HepG2 (cell line): Measurements from ENCODE around the gene ZFPM1. TPM values are rescaled to one million over a fixed set of nuclear protein-coding genes. Genes with fewer than 3 reads are reported as not detected.

Source experiments
- ETS1 ChIP-seq: sonication (generic); formaldehyde crosslinking; IDR thresholded peaks from 2 replicates; pipeline ENCODE4 v1.4.0; 2020; ENCODE audit warnings: missing genetic modification reagents
- FIP1L1 ChIP-seq: fragments of 200-400 bp; formaldehyde crosslinking; IDR thresholded peaks from 2 replicates; pipeline ENCODE4 v1.6.1; 2018; ENCODE audit warnings: low read depth, mild to moderate bottlenecking, low read length, moderate library complexity, borderline replicate concordance; ENCODE audit not compliant: insufficient read depth
- HOMEZ ChIP-seq: IDR thresholded peaks from 2 replicates; pipeline ENCODE4 v1.6.1; 2016; ENCODE audit warnings: low read depth
- MAX ChIP-seq: IDR thresholded peaks from 2 replicates; pipeline ENCODE4 v1.6.1; 2012; ENCODE audit warnings: inconsistent platforms
- RBFOX2 ChIP-seq: fragments of 200-400 bp; formaldehyde crosslinking; IDR thresholded peaks from 2 replicates; pipeline ENCODE4 v1.6.1; 2017; ENCODE audit warnings: low read depth, mild to moderate bottlenecking, low read length
- SMAD1 ChIP-seq: sonication (generic); formaldehyde crosslinking; IDR thresholded peaks from 2 replicates; pipeline ENCODE4 v1.4.0; 2020; ENCODE audit warnings: missing genetic modification reagents, low read depth, mild to moderate bottlenecking, borderline replicate concordance
- TBX3 ChIP-seq: fragments of 450-650 bp; IDR thresholded peaks from 2 replicates; pipeline ENCODE4 v1.6.1; 2017; ENCODE audit warnings: antibody characterized with exemption, mild to moderate bottlenecking, inconsistent platforms, borderline replicate concordance
- TCF12 ChIP-seq, 2 experiments: fragments of 450-650 bp in 1 of 2; sonication (generic) in 1 of 2; formaldehyde crosslinking in 1 of 2; IDR thresholded peaks; 2 replicates each; pipeline versions ENCODE4 v1.6.1 to v1.8.0; 2017 to 2022; ENCODE audit warnings: antibody characterized with exemption in 1 of 2, mild to moderate bottlenecking in 1 of 2, missing genetic modification reagents in 1 of 2, moderate library complexity in 1 of 2
- TEAD3 ChIP-seq: optimal IDR thresholded peaks from 2 replicates; pipeline ENCODE3; 2016; ENCODE audit warnings: borderline replicate concordance
- TP53 ChIP-seq: sonication (generic); formaldehyde crosslinking; conservative IDR thresholded peaks from 2 replicates; pipeline ENCODE4 v1.4.0; 2020; ENCODE audit warnings: missing genetic modification reagents
- ZBTB38 ChIP-seq: sonication (generic); formaldehyde crosslinking; IDR thresholded peaks from 2 replicates; pipeline ENCODE4 v1.5.1; 2020; ENCODE audit warnings: mild to moderate bottlenecking, missing genetic modification reagents
- ZMAT3 ChIP-seq: sonication (generic); formaldehyde crosslinking; conservative IDR thresholded peaks from 2 replicates; pipeline ENCODE4 v1.7.0; 2021; ENCODE audit warnings: missing genetic modification reagents
- ZNF337 ChIP-seq: sonication (generic); formaldehyde crosslinking; IDR thresholded peaks from 2 replicates; pipeline ENCODE4 v1.5.1; 2020; ENCODE audit warnings: missing genetic modification reagents, low read depth, mild to moderate bottlenecking, borderline replicate concordance
- ZNF33A ChIP-seq: sonication (generic); formaldehyde crosslinking; IDR thresholded peaks from 2 replicates; pipeline ENCODE4 v1.5.1; 2020; ENCODE audit warnings: missing genetic modification reagents, mild to moderate bottlenecking, moderate library complexity, borderline replicate concordance
- ZNF451 ChIP-seq: sonication (generic); formaldehyde crosslinking; IDR thresholded peaks from 2 replicates; pipeline ENCODE4 v1.5.0; 2020; ENCODE audit warnings: mild to moderate bottlenecking, missing genetic modification reagents
- ZNF549 ChIP-seq: sonication (generic); formaldehyde crosslinking; IDR thresholded peaks from 2 replicates; pipeline ENCODE4 v1.5.0; 2020; ENCODE audit warnings: missing genetic modification reagents
- ZNF639 ChIP-seq: conservative IDR thresholded peaks from 2 replicates; pipeline ENCODE4 v1.6.1; 2018; ENCODE audit warnings: missing genetic modification reagents
- ZNF652 ChIP-seq: IDR thresholded peaks from 2 replicates; pipeline ENCODE4 v1.6.1; 2016; ENCODE audit warnings: low read depth, borderline replicate concordance
- ZNF737 ChIP-seq: sonication (generic); formaldehyde crosslinking; IDR thresholded peaks from 2 replicates; pipeline ENCODE4 v1.5.0; 2020; ENCODE audit warnings: missing genetic modification reagents, mild to moderate bottlenecking, borderline replicate concordance
- ZNF768 ChIP-seq: sonication (generic); formaldehyde crosslinking; IDR thresholded peaks from 2 replicates; pipeline ENCODE4 v1.4.0; 2020; ENCODE audit warnings: missing genetic modification reagents
- ZSCAN20 ChIP-seq: sonication (generic); formaldehyde crosslinking; IDR thresholded peaks from 2 replicates; pipeline ENCODE4 v1.4.0; 2020; ENCODE audit warnings: missing genetic modification reagents, mild to moderate bottlenecking, borderline replicate concordance
- ZSCAN22 ChIP-seq: sonication (generic); formaldehyde crosslinking; IDR thresholded peaks from 2 replicates; pipeline ENCODE4 v1.4.0; 2020; ENCODE audit warnings: mild to moderate bottlenecking, missing genetic modification reagents
- polyA plus RNA-seq, 8 experiments: library from polyadenylated mRNA; depleted of rRNA in 3 of 8; stranded (reverse) in 7 of 8; unstranded in 1 of 8; fragments of >200 nt; fragmentation: Illumina TruSeq in 4 of 8; extraction: Trizol in 4 of 8; gene quantifications; 2 replicates each; pipeline versions ENCODE4 v1.2.1 to v1.2.3, GENCODE V29; 2011 to 2016; ENCODE audit warnings: low read depth in 4 of 8, missing spikeins in 1 of 8, mixed read lengths in 1 of 8; ENCODE audit not compliant: insufficient read depth in 1 of 8
- total RNA-seq, 5 experiments: library from RNA; depleted of rRNA; stranded (reverse); fragments of >200 nt; fragmentation: Illumina TruSeq; extraction: Trizol; gene quantifications; 2 replicates each; pipeline ENCODE4 v1.2.3, GENCODE V29; 2016; ENCODE audit warnings: low read depth in 1 of 5

Gene ZFPM1
- total and polyA plus RNA-seq, 2 of the 13 experiments (the other 11 are each of a cell fraction or from before 2014, with no cell fraction given): 1.3 to 3.8 TPM

DNA sequence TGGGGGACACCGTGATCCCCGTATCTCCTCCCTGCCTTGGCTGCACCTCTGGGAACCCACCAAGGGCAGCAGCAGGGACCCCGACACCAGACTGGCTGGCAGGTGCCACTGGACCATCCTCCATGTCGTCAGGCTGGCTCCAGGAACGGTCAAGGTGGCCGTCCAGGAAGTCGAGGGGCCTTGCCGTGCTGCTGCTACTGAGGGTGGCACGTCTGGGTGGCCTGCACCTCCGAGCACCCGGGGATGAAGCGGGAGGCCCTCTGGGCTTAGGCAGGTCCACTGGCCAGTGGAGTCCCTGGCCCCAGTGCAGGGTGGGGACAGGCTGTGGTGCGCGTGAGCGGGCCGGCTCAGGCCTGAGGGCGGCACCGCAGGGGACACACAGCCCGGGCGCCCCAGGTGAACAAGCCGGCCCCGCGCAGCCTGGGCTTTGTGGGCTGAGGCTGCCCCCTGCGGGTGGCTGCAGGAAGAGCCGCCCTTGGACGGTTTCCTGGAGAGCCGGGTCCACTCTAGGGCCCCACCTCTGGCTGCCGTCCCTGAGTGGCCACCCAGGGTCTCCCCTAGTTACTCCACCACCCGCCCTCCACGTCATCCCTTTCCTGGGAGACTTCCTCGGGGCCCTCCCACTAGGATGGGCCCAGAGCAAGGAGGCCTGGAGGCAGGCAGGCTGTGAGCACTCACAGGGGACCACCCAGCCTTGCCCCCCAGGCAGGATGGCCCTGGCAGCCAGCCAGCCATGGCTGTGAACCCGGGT lies 74.3 kb downstream of the ZFPM1 start (continued):
- no peak; the same call in 1 of the 2 replicates for TF ChIP-seq SMAD1 (CRISPR knock-in tag)
- TF ChIP-seq RBFOX2: no peak
- TF ChIP-seq ZMAT3: no peak
- peak; percentile 92 for TF ChIP-seq ZBTB38 (CRISPR knock-in tag)
- peak; percentile 87; the same call in 1 of the 2 replicates for TF ChIP-seq ZNF451 (CRISPR knock-in tag)
- TF ChIP-seq FIP1L1: no peak
- TF ChIP-seq ZNF549 (CRISPR knock-in tag): no peak
- TF ChIP-seq TCF12 (IDR thresholded peaks at IDR 0.05): no peak
- no peak for TF ChIP-seq TCF12 (CRISPR knock-in tag; IDR thresholded peaks at IDR 0.05)
- TF ChIP-seq ZNF337 (CRISPR knock-in tag): no peak
- TF ChIP-seq ETS1 (CRISPR knock-in tag): no peak
- no peak for TF ChIP-seq ZNF737 (CRISPR knock-in tag)
- no peak for TF ChIP-seq HOMEZ (CRISPR knock-in tag)
- TF ChIP-seq ZNF768: peak; percentile 91
- TF ChIP-seq ZSCAN20 (CRISPR knock-in tag): no peak
- TF ChIP-seq TBX3: no peak
- TF ChIP-seq ZSCAN22 (CRISPR knock-in tag): no peak
- TF ChIP-seq ZNF639 (CRISPR knock-in tag): no peak
- TF ChIP-seq MAX: peak; percentile 28; the same call in 1 of the 2 replicates
- TF ChIP-seq ZNF652 (CRISPR knock-in tag): no peak
- TF ChIP-seq TEAD3 (CRISPR knock-in tag): peak; percentile 35
- TF ChIP-seq TP53 (CRISPR knock-in tag): peak; percentile 76; the same call in 1 of the 2 replicates
- no peak for TF ChIP-seq ZNF33A (CRISPR knock-in tag)
